GM18502 (cell line): ENCODE results near the gene FAM184A.
A peak's percentile ranks its signal among the peaks of the same experiment; 100 is the strongest.

Source experiments
- ATAC-seq: cut with Tn5 transposase; IDR thresholded peaks from one replicate; pipeline ENCODE4 v1.9.1; 2021; ENCODE audit warnings: mild to moderate bottlenecking; ENCODE audit not compliant: unreplicated experiment, poor library complexity

FAM184A gene

DNA sequence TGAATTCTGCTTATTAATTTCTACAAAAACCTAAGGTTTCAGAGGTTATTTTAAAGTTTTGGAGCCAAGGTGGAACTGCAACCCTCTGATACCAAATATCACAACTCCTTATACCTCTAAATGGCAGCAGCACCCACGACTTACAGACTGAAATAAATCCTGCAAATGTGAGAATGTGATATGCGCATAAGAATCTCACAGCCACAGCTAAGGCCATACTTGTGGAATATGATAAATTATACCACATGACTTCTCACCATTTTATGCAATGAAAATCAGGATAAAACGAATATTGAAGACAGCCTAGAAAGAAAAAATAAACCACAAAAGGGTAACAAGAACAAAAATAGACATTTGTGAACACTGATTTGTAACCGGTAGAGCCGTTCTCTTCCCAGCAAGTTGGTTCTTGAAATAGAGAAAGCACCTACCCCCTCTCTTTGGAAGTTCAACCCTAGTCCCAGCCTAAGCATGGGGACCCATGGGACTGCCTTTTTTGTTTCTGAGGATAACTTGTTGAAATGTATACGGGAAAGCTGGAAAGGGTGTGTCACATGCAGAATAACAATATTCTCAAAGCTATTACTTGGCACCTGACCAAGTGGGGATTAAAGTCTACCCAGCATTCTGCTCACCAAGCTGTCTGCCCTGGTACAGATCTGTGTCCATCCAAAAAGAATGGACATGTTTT lies 96.4 kb downstream of the FAM184A start:
- ATAC-seq = no peak

DNA sequence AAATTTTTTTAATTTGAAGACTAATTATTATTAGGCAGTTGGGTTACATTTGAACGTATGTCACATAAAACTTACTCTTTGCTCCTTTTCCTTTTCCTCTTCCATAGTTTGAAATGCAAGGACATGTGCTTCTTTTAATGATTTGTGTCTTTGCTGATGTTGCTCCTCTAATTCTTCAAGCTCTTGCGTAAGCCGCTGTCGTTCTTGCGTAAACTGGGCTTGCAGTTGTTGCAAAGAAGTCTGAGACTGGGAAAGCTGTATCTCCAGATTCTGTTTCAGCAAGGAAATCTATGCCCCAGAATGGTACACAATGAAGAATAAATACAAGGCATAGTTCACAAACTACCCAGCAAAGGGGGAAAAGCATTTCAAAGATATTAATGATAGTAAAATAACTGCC lies 98.4 kb downstream of the FAM184A start:
- no peak for ATAC-seq

DNA sequence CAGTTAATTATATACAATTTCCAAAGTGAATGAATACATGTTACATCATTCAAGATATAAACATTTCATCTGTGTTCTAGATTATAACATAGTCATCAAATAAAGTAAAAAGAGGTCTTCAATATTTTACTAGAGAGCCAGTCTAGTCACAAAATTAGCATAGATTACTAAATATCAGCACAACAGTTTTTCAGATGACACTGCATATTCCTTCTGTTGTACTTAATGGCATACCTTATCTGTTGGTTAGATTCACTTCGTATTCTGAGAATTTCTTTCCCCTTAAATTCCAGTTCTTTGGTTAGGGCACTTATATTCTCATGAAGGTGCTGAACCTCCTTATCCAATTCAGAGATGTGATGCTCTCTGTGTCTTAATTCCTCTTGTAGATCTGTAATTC lies 103.7 kb downstream of the FAM184A start:
- no peak for ATAC-seq

DNA sequence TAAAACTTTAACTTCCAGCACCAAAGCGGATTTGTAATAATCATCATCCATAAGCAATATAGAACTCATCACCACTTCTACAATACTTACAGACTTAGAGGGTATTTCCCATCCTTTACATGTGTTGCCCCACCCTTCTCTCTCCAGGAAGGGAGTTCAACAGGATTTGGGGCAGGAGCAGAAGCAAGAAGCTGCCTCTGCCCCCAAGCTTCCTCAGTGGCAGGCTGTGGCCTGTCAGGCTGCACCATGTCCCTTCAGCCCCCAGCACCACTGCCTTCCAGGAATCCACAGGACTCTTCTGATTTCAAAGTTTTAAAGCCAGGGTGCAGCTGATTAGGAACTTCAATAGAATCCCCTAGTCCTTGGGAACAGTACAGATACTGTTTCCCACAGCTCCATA lies 106.8 kb downstream of the FAM184A start:
- ATAC-seq = no peak

DNA sequence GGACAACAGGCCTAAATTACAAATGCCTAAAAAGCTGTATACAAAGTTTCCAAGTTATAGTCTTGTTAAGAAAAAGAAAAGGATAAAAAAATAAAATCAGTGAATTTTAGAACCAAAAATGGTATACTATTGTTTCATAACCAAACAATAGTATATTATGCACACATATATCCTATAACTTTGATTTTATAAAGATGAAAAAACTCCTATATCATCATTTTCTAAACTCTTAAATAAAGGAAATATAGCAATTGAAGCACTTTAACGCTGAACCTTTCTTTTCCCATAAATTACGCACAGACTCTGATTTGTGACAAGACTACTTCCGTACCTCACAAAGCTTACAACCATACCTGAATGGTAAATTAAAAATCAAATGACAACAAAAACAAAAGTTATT lies 107.6 kb downstream of the FAM184A start:
- no peak for ATAC-seq

DNA sequence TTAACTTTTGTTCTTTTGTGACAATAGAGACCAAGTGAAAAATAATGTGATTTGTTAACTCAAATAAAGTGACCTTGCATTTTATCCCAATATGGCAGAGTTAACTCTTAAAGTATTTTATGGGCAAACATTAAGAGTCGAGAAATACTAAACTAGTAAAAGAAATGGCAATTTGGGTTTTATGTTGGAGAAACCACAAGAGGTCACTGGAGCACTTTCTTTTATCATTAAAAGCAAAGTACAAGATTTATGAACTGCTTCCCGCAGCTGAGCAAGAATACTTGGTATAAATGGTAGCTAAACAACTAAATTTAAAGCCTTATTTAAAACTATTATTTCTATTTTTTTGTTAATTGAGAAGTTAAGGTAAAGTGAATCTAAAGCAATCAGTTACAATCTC lies 110.0 kb downstream of the FAM184A start:
- ATAC-seq = no peak

DNA sequence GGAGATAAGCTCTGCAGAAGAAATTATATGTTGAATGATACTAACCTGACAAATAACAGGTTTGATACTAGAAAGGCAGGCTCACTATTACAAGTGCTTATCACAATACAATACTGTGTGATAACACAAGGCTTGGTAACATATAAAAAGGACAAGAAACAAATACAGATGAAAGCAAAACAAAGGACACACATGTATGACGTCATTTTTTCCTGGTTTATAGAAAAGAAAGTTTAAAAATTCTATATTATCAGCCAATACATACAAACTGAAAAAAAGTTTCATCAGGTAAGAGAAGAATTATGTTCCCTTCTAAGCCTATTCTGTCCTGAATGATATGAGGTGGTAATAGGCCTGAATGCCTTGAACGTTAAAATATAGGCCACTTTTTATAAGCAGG lies 111.2 kb downstream of the FAM184A start:
- ATAC-seq = no peak

DNA sequence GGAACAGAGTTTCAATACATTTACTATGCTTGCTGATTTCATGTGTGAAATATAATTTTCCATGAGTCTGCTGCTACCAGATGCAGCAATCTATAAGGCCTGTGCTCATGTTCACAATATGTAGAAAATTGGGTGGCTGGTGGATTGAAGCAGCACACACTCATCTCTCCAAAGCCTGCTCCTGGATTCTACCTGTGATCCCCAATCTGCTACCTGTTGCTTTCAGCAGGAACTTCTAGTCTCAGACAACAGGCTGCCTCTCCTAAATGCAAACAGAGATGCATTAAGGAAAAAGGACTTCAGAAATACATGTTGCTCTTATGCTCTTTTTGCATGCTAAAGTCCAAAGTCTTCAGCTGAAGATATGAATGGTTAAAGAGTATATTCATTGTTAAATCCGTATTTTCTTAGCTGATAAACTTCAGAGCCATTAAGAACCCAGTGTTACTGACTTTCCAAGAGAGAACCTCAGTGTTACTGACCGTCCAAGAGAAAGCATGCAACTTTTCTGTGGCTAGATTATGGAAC lies 112.6 kb downstream of the FAM184A start:
- ATAC-seq = no peak

DNA sequence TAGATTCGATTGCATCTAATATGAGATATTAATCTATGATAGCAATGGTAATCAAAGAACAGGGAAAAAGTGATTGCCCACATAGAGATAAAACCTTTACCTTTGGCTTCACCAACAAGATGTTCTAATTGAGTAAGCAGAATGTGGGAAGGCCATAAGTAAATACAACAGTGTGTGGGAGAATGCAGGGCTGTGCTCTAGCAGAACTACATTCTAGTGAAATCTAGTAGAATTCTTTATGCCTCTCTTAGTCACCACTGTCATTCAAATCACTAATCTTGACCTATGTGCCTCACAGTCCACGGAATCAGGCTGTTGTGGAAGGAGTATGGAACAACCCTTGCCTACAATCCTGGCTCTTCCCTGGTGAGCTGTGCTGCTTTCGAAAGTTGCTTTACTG lies 113.1 kb downstream of the FAM184A start:
- no peak for ATAC-seq

DNA sequence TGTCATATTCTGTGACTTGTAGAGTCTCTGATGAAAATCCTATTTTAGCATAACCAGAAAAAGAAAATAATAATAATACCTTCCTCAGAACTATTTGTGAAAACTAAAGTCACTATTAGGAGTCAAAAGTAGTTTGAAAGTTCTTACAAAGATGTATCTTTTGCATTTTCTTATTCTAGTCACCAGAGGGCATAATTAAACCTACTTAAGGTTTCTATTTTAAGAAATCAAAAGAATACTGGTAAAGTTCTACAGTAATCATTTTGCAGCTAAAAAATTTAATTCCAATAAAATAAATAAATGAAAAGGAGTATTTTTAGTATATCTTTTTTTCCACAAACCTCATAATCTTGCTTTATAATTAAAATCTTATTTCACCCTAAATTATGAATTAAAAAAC lies 115.5 kb downstream of the FAM184A start:
- ATAC-seq = no peak

DNA sequence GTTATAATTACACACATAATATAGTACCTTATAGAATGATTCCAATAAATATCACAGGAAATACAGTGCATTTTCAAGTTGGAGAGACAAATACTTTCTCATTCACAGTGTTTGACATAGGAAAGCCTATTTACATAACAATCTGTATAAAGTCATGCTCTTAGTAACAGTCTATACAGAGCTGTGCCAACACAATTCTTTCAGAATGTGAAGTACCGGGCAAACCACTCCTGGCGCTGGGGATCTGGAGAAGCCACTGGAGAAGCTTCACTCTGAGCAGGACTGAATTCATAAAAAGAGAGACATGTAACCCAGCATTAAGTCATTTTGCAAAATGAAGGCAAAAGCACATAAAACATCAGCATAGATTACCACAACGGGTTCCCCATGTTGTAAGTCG lies 118.6 kb downstream of the FAM184A start:
- ATAC-seq = no peak

DNA sequence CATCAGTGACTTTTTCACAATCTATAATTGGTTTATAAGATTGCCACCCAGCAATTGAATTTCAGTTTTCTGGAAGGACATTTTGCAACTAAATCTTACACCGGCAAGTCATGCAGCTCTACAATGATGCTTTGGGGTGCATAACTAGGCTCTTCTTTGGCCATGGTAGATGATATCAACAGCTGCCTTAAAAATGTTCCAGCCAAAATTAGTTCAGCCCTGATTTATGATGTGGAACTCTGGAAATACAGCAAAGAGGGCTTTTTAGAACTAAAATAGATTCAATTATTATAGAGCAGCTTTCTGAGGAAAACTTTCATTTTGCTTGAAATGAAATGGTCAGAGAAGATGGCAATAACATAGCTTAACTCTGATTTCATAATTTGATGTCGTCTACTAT lies 125.1 kb downstream of the FAM184A start:
- no peak for ATAC-seq

DNA sequence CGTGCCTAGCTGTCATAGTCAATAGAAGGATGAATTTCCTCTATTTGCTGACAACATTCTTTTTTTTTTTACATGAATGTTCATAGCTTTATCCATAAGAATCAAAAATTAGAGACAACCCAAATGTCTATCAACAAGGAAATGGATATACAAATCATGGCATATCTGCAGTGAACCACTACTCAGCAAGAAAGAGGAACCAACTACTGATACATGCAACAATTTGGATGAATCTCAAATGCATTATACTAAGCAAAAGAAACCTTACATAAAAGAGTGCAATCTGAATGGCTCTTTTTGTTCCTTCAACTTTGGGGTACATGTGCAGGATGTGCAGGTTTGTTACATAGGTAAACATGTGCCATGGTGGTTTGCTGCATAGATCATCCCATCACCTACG lies 125.8 kb downstream of the FAM184A start:
- peak; percentile 46 for ATAC-seq

DNA sequence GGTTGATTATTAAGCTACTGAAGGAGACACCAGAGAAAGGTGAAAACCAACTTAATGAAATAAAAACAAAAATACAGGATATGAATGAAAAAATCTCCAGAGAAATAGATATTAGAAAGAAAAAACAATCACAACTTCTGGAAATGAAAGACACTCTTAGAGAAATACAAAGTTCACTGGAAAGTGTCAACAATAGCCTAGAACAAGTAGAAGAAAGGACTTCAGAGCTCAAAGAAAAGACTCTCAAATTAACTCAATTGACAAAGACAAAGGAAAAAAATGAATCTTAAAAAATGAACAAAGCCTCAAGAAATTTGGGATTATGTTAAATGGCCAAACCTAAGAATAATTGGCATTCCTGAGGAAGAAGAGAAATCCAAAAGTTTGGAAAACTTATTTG lies 133.2 kb downstream of the FAM184A start:
- ATAC-seq = no peak

DNA sequence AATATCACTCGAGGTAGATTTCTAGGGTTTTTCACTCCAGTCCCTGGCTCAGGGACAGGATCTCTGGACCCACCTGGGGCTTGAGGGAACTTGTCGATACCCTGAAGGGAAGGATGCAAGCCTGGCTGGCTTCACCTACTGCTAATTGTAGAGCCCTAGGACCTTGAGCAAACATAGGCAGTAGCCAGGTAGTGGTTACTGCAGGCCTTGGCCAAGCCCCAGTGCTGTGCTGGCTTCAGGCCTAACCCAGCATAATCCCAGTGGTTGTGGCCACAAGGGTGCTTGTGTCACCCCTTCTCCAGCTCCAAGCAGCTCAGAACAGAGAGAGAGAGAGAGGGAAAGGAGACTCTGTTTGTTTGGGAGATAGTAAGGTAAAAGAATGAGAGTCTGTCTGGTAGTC lies 137.7 kb downstream of the FAM184A start:
- ATAC-seq = no peak

DNA sequence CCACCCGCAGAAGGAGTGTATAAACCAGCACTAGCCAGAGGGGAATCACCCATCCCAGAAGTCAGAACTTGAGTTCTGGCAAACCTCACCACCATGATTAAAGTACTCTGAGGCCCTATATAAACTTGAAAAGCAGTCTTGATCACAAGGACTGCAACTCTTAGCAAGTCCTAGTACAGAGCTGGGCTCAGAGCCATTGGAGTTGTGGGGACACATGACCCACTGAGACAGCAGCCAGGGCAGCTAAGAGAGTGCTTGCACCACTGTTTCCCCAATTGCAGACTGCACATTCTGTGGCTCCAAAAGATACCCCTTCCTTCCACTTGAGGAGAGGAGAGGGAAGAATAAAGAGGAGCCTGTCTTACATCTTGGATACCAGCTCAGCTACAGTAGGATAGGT lies 138.8 kb downstream of the FAM184A start:
- no peak for ATAC-seq

DNA sequence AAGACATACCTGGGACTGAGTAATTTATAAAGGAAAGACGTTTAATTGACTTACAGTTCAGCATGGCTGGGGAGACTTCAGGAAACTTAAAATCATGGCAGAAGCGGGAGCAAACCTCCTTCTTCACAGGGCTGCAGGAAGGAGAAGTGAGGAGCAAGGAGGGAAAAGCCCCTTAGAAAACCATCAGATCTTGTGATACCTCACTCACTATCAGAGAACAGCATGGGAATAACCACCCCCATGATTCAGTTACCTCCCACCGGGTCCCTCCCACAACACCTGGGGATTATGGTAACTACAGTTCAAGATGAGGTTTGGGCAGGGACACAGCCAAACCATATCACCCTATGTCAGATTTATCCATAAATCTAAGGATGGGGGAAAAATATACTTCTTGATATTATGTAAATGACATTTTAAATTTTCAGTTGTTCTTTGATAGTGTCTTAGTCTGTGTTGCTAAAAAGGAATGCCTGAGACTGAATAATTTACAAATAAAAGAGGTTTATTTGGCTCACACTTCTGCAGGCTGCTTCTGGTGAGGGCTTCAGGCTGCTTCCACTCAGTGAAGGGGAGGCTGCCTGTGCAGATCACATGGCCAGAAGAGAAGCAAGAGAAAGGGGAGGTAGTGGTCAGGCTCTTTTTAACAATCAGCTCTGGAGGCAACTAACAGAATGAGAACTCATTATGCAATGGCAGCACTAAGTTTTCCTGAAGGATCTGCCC lies 142.3 kb downstream of the FAM184A start:
- no peak for ATAC-seq

DNA sequence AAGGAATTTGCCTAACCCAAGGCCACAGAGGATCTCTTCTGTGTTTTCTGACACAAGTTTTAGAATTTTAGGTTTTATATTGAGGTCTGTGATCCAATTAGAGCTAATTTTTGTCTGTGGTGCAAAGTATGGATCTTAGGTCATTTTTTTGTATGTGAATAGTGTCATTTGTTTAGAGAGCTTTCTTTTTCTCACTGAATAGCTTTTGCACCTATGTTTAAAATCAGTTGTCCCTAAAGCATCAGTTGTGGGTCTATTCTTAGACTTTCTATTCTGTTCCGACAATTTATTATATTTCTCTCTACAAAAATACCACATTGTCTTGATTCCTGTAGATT lies 143.2 kb downstream of the FAM184A start:
- ATAC-seq = peak; percentile 12

DNA sequence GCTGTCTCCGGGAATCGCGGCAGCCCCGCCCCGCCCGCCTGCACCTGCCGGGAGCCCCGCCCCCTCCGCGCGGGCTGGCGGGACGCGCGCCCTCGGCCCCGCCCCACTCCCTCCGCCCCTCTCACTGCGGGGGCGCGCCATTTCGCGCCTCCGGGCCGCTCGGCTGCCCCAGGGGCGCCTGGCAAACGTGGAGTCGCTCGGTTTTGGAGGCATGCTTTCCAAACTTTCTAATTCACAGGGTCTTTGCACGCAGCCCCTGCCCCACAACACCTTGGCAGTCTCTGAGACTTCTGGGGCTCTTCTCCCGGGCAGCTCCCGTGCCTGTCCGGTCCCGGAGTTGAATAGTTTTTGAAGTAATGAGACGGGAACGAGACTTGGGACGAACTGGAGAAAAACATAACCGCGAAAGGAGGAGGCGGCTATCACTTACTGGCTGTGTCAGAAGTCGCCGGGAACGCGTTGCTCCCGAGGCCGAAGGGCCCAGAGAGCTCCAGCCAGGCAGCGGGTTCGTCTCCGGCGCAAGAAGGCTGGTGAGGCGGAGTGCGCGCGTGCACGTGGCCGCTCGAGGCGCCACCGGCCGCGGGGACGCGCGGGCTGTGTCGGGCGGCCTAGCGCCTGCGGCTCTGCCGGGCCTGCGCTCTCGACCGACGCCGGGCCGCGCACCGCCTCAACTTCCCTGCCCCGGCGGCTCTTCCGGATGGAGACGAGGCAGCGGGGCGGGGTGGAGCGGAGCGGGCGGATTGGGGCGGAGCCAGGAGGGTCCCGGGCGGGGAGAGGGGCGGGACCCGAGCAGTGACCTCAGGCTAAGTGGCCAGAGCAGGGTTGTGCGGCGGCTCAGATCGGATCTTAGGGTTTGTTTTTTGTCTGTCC lies 143.8 kb downstream of the FAM184A start, which contains the start of gene MCM9:
TSS of gene MCM9 (minus strand) at position 699 of the 870 bp plus-strand sequence. CDS start 3,436 bp downstream, outside the sequence.
- peak; percentile 97 for ATAC-seq

DNA sequence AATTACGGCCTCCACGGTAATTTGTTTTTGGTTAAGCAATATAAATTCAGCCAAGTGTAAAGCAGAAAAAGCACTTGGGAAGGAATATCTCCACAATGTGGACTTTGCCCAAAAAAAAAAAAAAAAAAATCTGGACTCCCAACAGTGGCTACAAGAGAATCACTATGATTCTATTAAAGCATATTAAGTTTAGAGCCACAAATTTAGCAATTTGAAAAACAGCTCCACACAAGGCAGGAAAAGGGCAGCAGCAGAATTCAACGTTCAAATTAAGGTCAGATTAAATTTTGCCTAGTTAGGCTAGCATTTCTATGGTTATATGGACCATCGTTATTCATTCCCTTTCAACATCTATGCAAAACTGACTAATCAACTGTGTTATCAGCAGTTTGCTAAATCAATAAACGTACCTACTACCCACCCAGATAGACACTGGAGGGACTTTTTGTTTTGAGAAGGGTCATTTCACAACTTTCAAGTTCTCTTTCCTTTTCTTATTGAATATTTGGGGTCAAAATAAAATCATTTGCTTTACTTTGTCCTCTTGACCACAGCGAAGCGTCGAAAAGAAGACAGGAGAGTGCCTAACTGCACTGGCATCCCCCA lies 144.5 kb downstream of the FAM184A start:
- ATAC-seq = peak; percentile 4

DNA sequence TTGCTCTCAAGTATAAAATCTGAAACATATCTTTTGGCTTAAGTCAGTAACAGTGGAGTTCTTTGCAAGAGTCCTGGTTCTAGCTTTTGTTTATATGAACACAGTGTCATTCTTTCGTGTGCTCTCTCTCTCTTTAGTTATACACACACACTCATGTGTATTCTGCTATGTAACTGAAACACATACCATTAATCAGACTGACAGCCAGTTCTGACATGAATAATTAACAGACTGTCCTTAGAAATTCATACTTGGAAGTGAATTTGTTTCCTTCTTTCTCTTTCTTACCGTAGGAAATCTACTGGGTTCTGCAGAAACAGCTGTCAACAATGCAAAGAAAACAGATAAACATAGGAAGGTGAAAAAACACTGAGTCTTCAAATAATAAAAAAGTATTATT lies 146.0 kb downstream of the FAM184A start:
- no peak for ATAC-seq
